GM21528 (cell line): ENCODE measurements around the gene ZBTB20.
A peak's percentile ranks its signal among the peaks of the same experiment; 100 is the strongest.

Experiments
- ATAC-seq: cut with Tn5 transposase; IDR thresholded peaks from one replicate; pipeline ENCODE4 v1.9.1; 2021; ENCODE audit warnings: mild to moderate bottlenecking, moderate library complexity; ENCODE audit not compliant: unreplicated experiment, low FRiP score

The ZBTB20 gene

GRCh38 chr3:114796796-114797195, 350.3 kb downstream of the ZBTB20 start:
- ATAC-seq, result no peak

GRCh38 chr3:114794894-114795630, 352.0 kb downstream of the ZBTB20 start:
- ATAC-seq, result no peak

- ATAC-seq, result no peak
Observed at GRCh38 chr3:114792159-114792918, 354.7 kb downstream of the ZBTB20 start.

- ATAC-seq, result no peak
Observed at GRCh38 chr3:114790752-114791151, 356.3 kb downstream of the ZBTB20 start.

- no peak for ATAC-seq
Observed at GRCh38 chr3:114789803-114790202, 357.3 kb downstream of the ZBTB20 start.

GRCh38 chr3:114775395-114775794, 371.7 kb downstream of the ZBTB20 start:
- no peak for ATAC-seq

GRCh38 chr3:114770874-114771273, 376.2 kb downstream of the ZBTB20 start:
- ATAC-seq, result no peak

GRCh38 chr3:114764056-114764492, 383.0 kb downstream of the ZBTB20 start:
- no peak for ATAC-seq

- no peak for ATAC-seq
Observed at GRCh38 chr3:114762144-114762543, 384.9 kb downstream of the ZBTB20 start.

- ATAC-seq, result no peak
Observed at GRCh38 chr3:114760679-114761078, 386.4 kb downstream of the ZBTB20 start.

GRCh38 chr3:114758831-114759699, 388.0 kb downstream of the ZBTB20 start:
- no peak for ATAC-seq

- ATAC-seq, result peak; percentile 76
Observed at GRCh38 chr3:114756506-114757279, 390.4 kb downstream of the ZBTB20 start.

- ATAC-seq, result no peak
Observed at GRCh38 chr3:114746502-114746901, 400.6 kb downstream of the ZBTB20 start.

GRCh38 chr3:114745322-114746240, 401.5 kb downstream of the ZBTB20 start:
- ATAC-seq, result no peak

- ATAC-seq, result no peak
Observed at GRCh38 chr3:114743746-114744485, 403.2 kb downstream of the ZBTB20 start.

GRCh38 chr3:114741066-114741465, 406.0 kb downstream of the ZBTB20 start:
- no peak for ATAC-seq

- ATAC-seq, result no peak
Observed at GRCh38 chr3:114739627-114740026, 407.5 kb downstream of the ZBTB20 start.

- no peak for ATAC-seq
Observed at GRCh38 chr3:114732353-114732752, 414.7 kb downstream of the ZBTB20 start.
